HepG2 (cell line): ENCODE measurements around the gene ATP6V0D1.

Source experiments
- CREM ChIP-seq, 2 experiments: sonication (generic) in 1 of 2; formaldehyde crosslinking in 1 of 2; IDR thresholded peaks; 2 replicates each; pipeline versions ENCODE4 v1.4.0 to v1.6.1; 2016 to 2020; ENCODE audit warnings: antibody characterized with exemption in 1 of 2, mild to moderate bottlenecking in 1 of 2, missing genetic modification reagents in 1 of 2
- CTCF ChIP-seq: sonication (generic); formaldehyde crosslinking; IDR thresholded peaks from 2 replicates; pipeline ENCODE4 v1.5.0; 2020; ENCODE audit warnings: mild to moderate bottlenecking, missing genetic modification reagents, moderate library complexity
- DPF2 ChIP-seq: sonication (generic); formaldehyde crosslinking; IDR thresholded peaks from 2 replicates; pipeline ENCODE4 v1.4.0; 2020; ENCODE audit warnings: mild to moderate bottlenecking, low read depth, missing genetic modification reagents, borderline replicate concordance
- ETV5 ChIP-seq: IDR thresholded peaks from 2 replicates; pipeline ENCODE4 v1.6.1; 2018; ENCODE audit warnings: missing biosample characterization, missing genetic modification reagents, inconsistent platforms, borderline replicate concordance
- FOSL2 ChIP-seq: sonication (generic); formaldehyde crosslinking; IDR thresholded peaks from 2 replicates; pipeline ENCODE4 v1.4.0; 2020; ENCODE audit warnings: missing genetic modification reagents
- POLR2AphosphoS5 ChIP-seq: IDR thresholded peaks from 2 replicates; pipeline ENCODE4 v1.6.1; 2012; ENCODE audit warnings: low read depth, low read length
- TAF15 ChIP-seq: fragments of 200-400 bp; formaldehyde crosslinking; IDR thresholded peaks from one replicate; pipeline ENCODE4 v1.6.1; 2018; ENCODE audit warnings: mild to moderate bottlenecking, low read depth, low read length; ENCODE audit not compliant: poor library complexity, severe bottlenecking
- ZBTB33 ChIP-seq: sonication (generic); formaldehyde crosslinking; IDR thresholded peaks from 2 replicates; pipeline ENCODE4 v1.4.0; 2020; ENCODE audit warnings: missing genetic modification reagents
- ZNF430 ChIP-seq: sonication (generic); formaldehyde crosslinking; IDR thresholded peaks from 2 replicates; pipeline ENCODE4 v1.9.0; 2021; ENCODE audit warnings: mild to moderate bottlenecking, missing genetic modification reagents
- ZNF576 ChIP-seq: sonication (generic); formaldehyde crosslinking; IDR thresholded peaks from 2 replicates; pipeline ENCODE4 v1.4.0; 2020; ENCODE audit warnings: mild to moderate bottlenecking, missing genetic modification reagents

GRCh38 chr16:67486805-67487204 lies 5.8 kb upstream of the ATP6V0D1 start:
- TF ChIP-seq DPF2 (CRISPR knock-in tag) (no peak), FOSL2 (no peak), TAF15 (no peak), ETV5 (CRISPR knock-in tag) (no peak), CTCF (no peak), ZNF430 (CRISPR knock-in tag) (no peak), ZBTB33 (no peak), POLR2AphosphoS5 (no peak), ZNF576 (CRISPR knock-in tag) (no peak), CREM (IDR thresholded peaks at IDR 0.05) (no peak), CREM (CRISPR knock-in tag; IDR thresholded peaks at IDR 0.05) (no peak)
